ENCODE measurements around the gene MUC20. TPM values are rescaled to one million over a fixed set of nuclear protein-coding genes. Genes with fewer than 3 reads are reported as not detected.

Gene MUC20
- total and polyA plus RNA-seq, 9 of the 15 experiments (the other 6 are each of a cell fraction or from before 2014, with no cell fraction given): 0.03 to 0.23 (median 0.15) TPM; not detected in 3

- Histone ChIP-seq H3K4me2 (ENCODE audit: insufficient read depth, low read length) (no peak overlapping the region), H3K9ac (ENCODE audit: insufficient read depth in 1 of 2, low read depth in 2 of 2, low read length in 2 of 2) (0 out of 4 replicates have a peak overlapping the region, but pooled peaks of 1 of the 2 experiments have one; percentile 7), H3K9me1 (ENCODE audit: control insufficient read depth, insufficient read depth, low read length) (no peaks in the 10 kb centered on the region), H3K36me3 (ENCODE audit: control insufficient read depth, insufficient read depth, low read length) (no peaks in the 10 kb centered on the region), H3K9me3 (replicated peaks; ENCODE audit: control insufficient read depth, insufficient read depth, low read depth, low read length) (no peaks in the 10 kb centered on the region), H3K4me3 (no peak overlapping the region), H2AFZ (ENCODE audit: low read depth, low read length) (no peak overlapping the region), H3K4me1 (replicated peaks in 1 of 2; ENCODE audit: control insufficient read depth in 2 of 2, insufficient read depth in 2 of 2, low read length in 2 of 2) (peaks cover 0 to 9% of the 10 kb centered on the region in 2 experiments; a peak in 3 of 5 replicates), H3K27ac (ENCODE audit: extremely low read depth, low read depth, low read length) (no peak overlapping the region), H3K27me3 (ENCODE audit: control insufficient read depth in 2 of 2, insufficient read depth in 2 of 2, low read length in 2 of 2) (peaks cover 2 to 12% of the 10 kb centered on the region in 2 experiments; a peak in 2 of 5 replicates), H3K79me2 (ENCODE audit: control insufficient read depth, insufficient read depth, low read length) (no peaks in the 10 kb centered on the region), H4K20me1 (replicated peaks; ENCODE audit: control insufficient read depth, insufficient read depth, low read length) (no peaks in the 10 kb centered on the region)
- in situ Hi-C loops (cut with MboI) (loop anchor here (25.0 kb wide), 2 partner anchors 500 to 800 kb away; partner anchors contain the start of genes RNF168, SLC51A, SMCO1 and ZDHHC19), intact Hi-C loops (cut with micrococcal nuclease) (loop anchor here (10.0 kb wide), 2 partner anchors 167 to 483 kb away; partner anchors contain the start of gene PPP1R2)
- BruUV-seq (replicated peaks): no TSS peak
- CTCF ChIA-PET (ENCODE audit: low intra/inter-chr PET ratio): no interaction called here
- no peak for FAIRE-seq
- WGBS (ENCODE audit: insufficient coverage, low coverage, missing lambda C conversion rate): 54% methylated on average over 12 of the region's 12 CpGs
- peak in 1 of 4 experiments; percentile 20 for DNase-seq (ENCODE audit: extremely low read depth in 1 of 4, low spot score in 3 of 4)
- TF ChIP-seq ATF3 (IDR thresholded peaks at IDR 0.05): no peak
- no peak for TF ChIP-seq ATF3 (CRISPR knock-in tag; conservative IDR thresholded peaks at IDR 0.05)
- TF ChIP-seq TAL1 (IDR thresholded peaks at IDR 0.05): no peak
- TF ChIP-seq ZNF121 (CRISPR knock-in tag; conservative IDR thresholded peaks at IDR 0.05): peak; percentile 89
- no peak for TF ChIP-seq KLF13 (tag; IDR thresholded peaks at IDR 0.05; ENCODE audit: borderline replicate concordance, low read depth)
- no peak for TF ChIP-seq SMAD3 (CRISPR knock-in tag; conservative IDR thresholded peaks at IDR 0.05)
- no peak for TF ChIP-seq ZNF232 (CRISPR knock-in tag; IDR thresholded peaks at IDR 0.05)
- TF ChIP-seq CCNT2 (IDR thresholded peaks at IDR 0.05; ENCODE audit: borderline replicate concordance, extremely low read depth, insufficient read length, low read depth, low read length): no peak
- POLR2A ChIA-PET: interaction anchor here (1.2 to 1.4 kb wide), 2 partner anchors 8 to 11 kb away, joined by 5 read pairs; partner anchors contain the start of gene MUC20
- ATAC-seq: peak; percentile 18
These were observed 8.8 kb upstream of the MUC20 start for GRCh38 chr3:195711813-195712534.
